HepG2 (cell line): ENCODE results near the gene THRB. TPM values are rescaled to one million over a fixed set of nuclear protein-coding genes. Genes with fewer than 3 reads are reported as not detected.
A peak's percentile ranks its signal among the peaks of the same experiment; 100 is the strongest.

Source experiments
- ASH2L ChIP-seq: fragments of 300-600, 200-600 bp; sonication (generic); IDR thresholded peaks from 2 replicates; pipeline ENCODE4 v1.7.0; 2017; ENCODE audit warnings: low read depth, mild to moderate bottlenecking, moderate library complexity, mixed read lengths, low read length; ENCODE audit not compliant: insufficient read length
- ATAD3A ChIP-seq: sonication (generic); formaldehyde crosslinking; IDR thresholded peaks from 2 replicates; pipeline ENCODE4 v1.4.0; 2020; ENCODE audit warnings: missing genetic modification reagents
- CC2D1A ChIP-seq: sonication (generic); formaldehyde crosslinking; IDR thresholded peaks from 2 replicates; pipeline ENCODE4 v1.8.1; 2023; ENCODE audit warnings: mild to moderate bottlenecking, missing genetic modification reagents
- EEA1 ChIP-seq: sonication (generic); formaldehyde crosslinking; IDR thresholded peaks from 2 replicates; pipeline ENCODE4 v1.5.1; 2020; ENCODE audit warnings: mild to moderate bottlenecking, missing genetic modification reagents, borderline replicate concordance
- HDAC2 ChIP-seq: sonication (generic); formaldehyde crosslinking; IDR thresholded peaks from 2 replicates; pipeline ENCODE4 v1.4.0; 2020; ENCODE audit warnings: missing genetic modification reagents
- HES4 ChIP-seq: sonication (generic); formaldehyde crosslinking; IDR thresholded peaks from 2 replicates; pipeline ENCODE4 v1.9.0; 2021; ENCODE audit warnings: mild to moderate bottlenecking, missing genetic modification reagents, borderline replicate concordance
- KMT2B ChIP-seq: IDR thresholded peaks from 2 replicates; pipeline ENCODE4 v1.6.1; 2016; ENCODE audit warnings: missing genetic modification reagents, missing compliant biosample characterization
- MIER2 ChIP-seq: IDR thresholded peaks from 2 replicates; pipeline ENCODE4 v1.6.1; 2016; ENCODE audit warnings: missing biosample characterization, missing genetic modification reagents
- MLX ChIP-seq: IDR thresholded peaks from 2 replicates; pipeline ENCODE4 v1.6.1; 2016
- MTA3 ChIP-seq: sonication (generic); formaldehyde crosslinking; IDR thresholded peaks from 2 replicates; pipeline ENCODE4 v1.4.0; 2020; ENCODE audit warnings: missing genetic modification reagents
- NFKB2 ChIP-seq: sonication (generic); formaldehyde crosslinking; IDR thresholded peaks from 2 replicates; pipeline ENCODE4 v1.4.0; 2020; ENCODE audit warnings: missing genetic modification reagents, borderline replicate concordance
- POLR2AphosphoS5 ChIP-seq: IDR thresholded peaks from 2 replicates; pipeline ENCODE4 v1.6.1; 2012; ENCODE audit warnings: low read depth, low read length
- SNAI1 ChIP-seq: sonication (generic); formaldehyde crosslinking; IDR thresholded peaks from 2 replicates; pipeline ENCODE4 v1.5.0; 2020; ENCODE audit warnings: mild to moderate bottlenecking, missing genetic modification reagents, borderline replicate concordance
- SNAPC5 ChIP-seq: sonication (generic); formaldehyde crosslinking; IDR thresholded peaks from 2 replicates; pipeline ENCODE4 v1.8.1; 2023; ENCODE audit warnings: mild to moderate bottlenecking, missing genetic modification reagents, borderline replicate concordance
- TEAD2 ChIP-seq: sonication (generic); formaldehyde crosslinking; IDR thresholded peaks from 2 replicates; pipeline ENCODE4 v1.9.0; 2021; ENCODE audit warnings: missing genetic modification reagents
- ZEB1 ChIP-seq: IDR thresholded peaks from 2 replicates; pipeline ENCODE4 v1.6.1; 2012; ENCODE audit warnings: mild to moderate bottlenecking, low read depth, inconsistent platforms; ENCODE audit not compliant: insufficient replicate concordance
- ZFAT ChIP-seq: sonication (generic); formaldehyde crosslinking; conservative IDR thresholded peaks from 2 replicates; pipeline ENCODE4 v1.8.1; 2023; ENCODE audit warnings: missing genetic modification reagents, inconsistent platforms
- ZKSCAN1 ChIP-seq: fragments of 150-350 bp; IDR thresholded peaks from 2 replicates; pipeline ENCODE4 v1.6.1; 2014; ENCODE audit warnings: low read length
- ZMAT3 ChIP-seq: sonication (generic); formaldehyde crosslinking; conservative IDR thresholded peaks from 2 replicates; pipeline ENCODE4 v1.7.0; 2021; ENCODE audit warnings: missing genetic modification reagents
- ZNF331 ChIP-seq: sonication (generic); formaldehyde crosslinking; IDR thresholded peaks from 2 replicates; pipeline ENCODE4 v1.4.0; 2020; ENCODE audit warnings: missing genetic modification reagents
- ZNF609 ChIP-seq: sonication (generic); formaldehyde crosslinking; IDR thresholded peaks from 2 replicates; pipeline ENCODE4 v1.4.0; 2020; ENCODE audit warnings: mild to moderate bottlenecking, missing genetic modification reagents, borderline replicate concordance
- ZNF724P ChIP-seq: sonication (generic); formaldehyde crosslinking; IDR thresholded peaks from 2 replicates; pipeline ENCODE4 v1.8.0; 2022; ENCODE audit warnings: missing genetic modification reagents, borderline replicate concordance
- ZNF83 ChIP-seq: sonication (generic); formaldehyde crosslinking; IDR thresholded peaks from 2 replicates; pipeline ENCODE4 v1.4.0; 2020; ENCODE audit warnings: missing genetic modification reagents, mild to moderate bottlenecking, borderline replicate concordance
- ZNF841 ChIP-seq: sonication (generic); formaldehyde crosslinking; IDR thresholded peaks from 2 replicates; pipeline ENCODE4 v1.8.1; 2023; ENCODE audit warnings: missing genetic modification reagents, borderline replicate concordance
- ZNF850 ChIP-seq: sonication (generic); formaldehyde crosslinking; conservative IDR thresholded peaks from 2 replicates; pipeline ENCODE4 v1.9.0; 2021; ENCODE audit warnings: mild to moderate bottlenecking, missing genetic modification reagents
- polyA plus RNA-seq, 8 experiments: library from polyadenylated mRNA; depleted of rRNA in 3 of 8; stranded (reverse) in 7 of 8; unstranded in 1 of 8; fragments of >200 nt; fragmentation: Illumina TruSeq in 4 of 8; extraction: Trizol in 4 of 8; gene quantifications; 2 replicates each; pipeline versions ENCODE4 v1.2.1 to v1.2.3, GENCODE V29; 2011 to 2016; ENCODE audit warnings: low read depth in 4 of 8, missing spikeins in 1 of 8, mixed read lengths in 1 of 8; ENCODE audit not compliant: insufficient read depth in 1 of 8
- total RNA-seq, 5 experiments: library from RNA; depleted of rRNA; stranded (reverse); fragments of >200 nt; fragmentation: Illumina TruSeq; extraction: Trizol; gene quantifications; 2 replicates each; pipeline ENCODE4 v1.2.3, GENCODE V29; 2016; ENCODE audit warnings: low read depth in 1 of 5

Gene THRB
- total and polyA plus RNA-seq, 2 of the 13 experiments (the other 11 are each of a cell fraction or from before 2014, with no cell fraction given), result 4.7 to 22.7 TPM

DNA sequence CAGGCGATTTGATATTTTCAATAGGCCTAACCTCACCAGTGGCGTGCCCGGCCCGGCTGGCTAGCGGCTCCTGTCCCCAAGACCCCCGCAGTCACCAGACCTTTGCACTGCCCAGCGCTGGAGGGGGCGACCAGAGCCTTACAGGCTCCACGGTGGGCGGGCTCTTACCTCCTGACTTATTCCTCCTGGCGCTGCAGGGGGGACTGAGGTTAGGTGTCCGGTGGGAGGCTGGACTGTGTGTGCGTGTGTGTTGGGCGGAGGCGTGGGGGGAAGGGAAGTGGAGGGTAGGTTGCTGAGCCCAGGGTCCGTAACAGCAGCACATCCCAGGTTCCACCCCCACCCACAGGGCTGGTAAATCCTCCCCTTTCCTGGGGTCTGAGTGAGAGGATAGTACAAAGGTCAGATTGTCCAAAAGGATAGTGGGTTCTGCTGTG is 27.5 kb upstream of the THRB start (continued):
- no peak for TF ChIP-seq MLX (CRISPR knock-in tag)
- no peak for TF ChIP-seq MIER2 (CRISPR knock-in tag)
- no peak for TF ChIP-seq ZFAT (CRISPR knock-in tag)
- peak; percentile 55; the same call in 1 of the 2 replicates for TF ChIP-seq ZNF83 (CRISPR knock-in tag)
- TF ChIP-seq HES4 (CRISPR knock-in tag), result no peak
- TF ChIP-seq KMT2B (CRISPR knock-in tag), result peak; percentile 51; the same call in 1 of the 2 replicates
- no peak for TF ChIP-seq SNAPC5
- TF ChIP-seq ZNF331 (CRISPR knock-in tag), result peak; percentile 26; the same call in 1 of the 2 replicates
- TF ChIP-seq ZEB1, result peak; percentile 75
- TF ChIP-seq POLR2AphosphoS5, result peak; percentile 66
- peak; percentile 57 for TF ChIP-seq HDAC2 (CRISPR knock-in tag)
- peak; percentile 45; the same call in 1 of the 2 replicates for TF ChIP-seq NFKB2 (CRISPR knock-in tag)
- no peak for TF ChIP-seq ZNF841
- no peak for TF ChIP-seq ATAD3A
- peak; percentile 54; the same call in 1 of the 2 replicates for TF ChIP-seq ZNF609 (CRISPR knock-in tag)
- TF ChIP-seq ASH2L, result peak; percentile 14
- TF ChIP-seq ZMAT3 (CRISPR knock-in tag), result no peak
- TF ChIP-seq SNAI1 (CRISPR knock-in tag), result no peak
- TF ChIP-seq ZNF850 (CRISPR knock-in tag), result no peak
- no peak for TF ChIP-seq MTA3
- no peak; the same call in 1 of the 2 replicates for TF ChIP-seq ZKSCAN1
- no peak for TF ChIP-seq EEA1
- no peak for TF ChIP-seq TEAD2 (CRISPR knock-in tag)
- TF ChIP-seq CC2D1A (CRISPR knock-in tag), result no peak
- no peak for TF ChIP-seq ZNF724P (CRISPR knock-in tag)
